K562 (cell line): Measurements from ENCODE around the gene DCT.

Experiments used
- CBFA2T3 ChIP-seq: fragments of 450-650 bp; IDR thresholded peaks from 2 replicates; pipeline ENCODE4 v1.6.1; 2017
- E2F8 ChIP-seq: fragments of 450-650 bp; IDR thresholded peaks from 2 replicates; pipeline ENCODE4 v1.7.1; 2018; ENCODE audit warnings: mild to moderate bottlenecking, low read depth; ENCODE audit not compliant: partially characterized antibody
- SIN3B ChIP-seq: fragments of 450-650 bp; IDR thresholded peaks from 2 replicates; pipeline ENCODE4 v1.6.1; 2017; ENCODE audit warnings: low read depth, mild to moderate bottlenecking, moderate library complexity
- TF ChIP-seq, protein P1 (sequence below), 2 experiments: fragments of 450-650 bp in 1 of 2; sonication (generic) in 1 of 2; formaldehyde crosslinking; conservative IDR thresholded peaks; 2 replicates each; pipeline versions ENCODE4 v1.4.0 to v1.8.1; 2020 to 2022; ENCODE audit warnings: mild to moderate bottlenecking in 1 of 2, missing genetic modification reagents in 1 of 2

- TF ChIP-seq SIN3B (no peak), CBFA2T3 (no peak), E2F8 (no peak)
- TF ChIP-seq, protein P1, sequence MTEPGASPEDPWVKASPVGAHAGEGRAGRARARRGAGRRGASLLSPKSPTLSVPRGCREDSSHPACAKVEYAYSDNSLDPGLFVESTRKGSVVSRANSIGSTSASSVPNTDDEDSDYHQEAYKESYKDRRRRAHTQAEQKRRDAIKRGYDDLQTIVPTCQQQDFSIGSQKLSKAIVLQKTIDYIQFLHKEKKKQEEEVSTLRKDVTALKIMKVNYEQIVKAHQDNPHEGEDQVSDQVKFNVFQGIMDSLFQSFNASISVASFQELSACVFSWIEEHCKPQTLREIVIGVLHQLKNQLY (CRISPR knock-in tag; conservative IDR thresholded peaks at IDR 0.05), result no peak
These were observed 66.4 kb downstream of the DCT start for GRCh38 chr13:94412870-94413597.
